ENCODE results near the gene AKAP8L. TPM values are rescaled to one million over a fixed set of nuclear protein-coding genes. Genes with fewer than 3 reads are reported as not detected.

The AKAP8L gene
- total RNA-seq, 1 donor from 2014 or later = 163 TPM

- Mint-ChIP-seq H3K27me3 (ENCODE audit: low read depth) (peaks cover 87% of the 10 kb centered on the region), H3K4me1 (peaks cover 11% of the 10 kb centered on the region), H3K4me3 (no peak overlapping the region)
Measured at GRCh38 chr19:15455996-15456395, 37.2 kb upstream of the AKAP8L start.

GRCh38 chr19:15453906-15454860, 35.4 kb upstream of the AKAP8L start:
- Mint-ChIP-seq H3K9me3 (peaks cover 3% of the 10 kb centered on the region), H3K36me3 (ENCODE audit: low read depth) (no peaks in the 10 kb centered on the region), H3K27me3 (ENCODE audit: low read depth) (peaks cover 73% of the 10 kb centered on the region), H3K4me1 (peaks cover 17% of the 10 kb centered on the region), H3K4me3 (peak overlapping the region; percentile 57), H3K27ac (ENCODE audit: unreplicated experiment) (no peak overlapping the region)
- TF ChIP-seq CTCF (conservative IDR thresholded peaks at IDR 0.05) = no peak
- no peak for DNase-seq (ENCODE audit: low read depth, low spot score)

More at GRCh38 chr19:15455996-15456395, 37.2 kb upstream of the AKAP8L start:
- no peak for TF ChIP-seq CTCF (conservative IDR thresholded peaks at IDR 0.05)
- no peak for DNase-seq (ENCODE audit: low read depth, low spot score)
- peaks cover 2% of the 10 kb centered on the region for H3K36me3 Mint-ChIP-seq (ENCODE audit: low read depth)
- no peak overlapping the region for H3K27ac Mint-ChIP-seq (ENCODE audit: unreplicated experiment)
- H3K9me3 Mint-ChIP-seq = no peaks in the 10 kb centered on the region

GRCh38 chr19:15453091-15453578, 34.3 kb upstream of the AKAP8L start:
- H3K27me3 Mint-ChIP-seq (ENCODE audit: low read depth) = peaks cover 65% of the 10 kb centered on the region
- H3K36me3 Mint-ChIP-seq (ENCODE audit: low read depth) = no peaks in the 10 kb centered on the region
- peaks cover 3% of the 10 kb centered on the region for H3K9me3 Mint-ChIP-seq
- no peak for DNase-seq (ENCODE audit: low read depth, low spot score)
- peaks cover 24% of the 10 kb centered on the region for H3K4me1 Mint-ChIP-seq
- H3K27ac Mint-ChIP-seq (ENCODE audit: unreplicated experiment) = no peak overlapping the region
- peak; percentile 29 for TF ChIP-seq CTCF (conservative IDR thresholded peaks at IDR 0.05)
- H3K4me3 Mint-ChIP-seq = peak overlapping the region; percentile 71

GRCh38 chr19:15452111-15453047, 33.6 kb upstream of the AKAP8L start:
- Mint-ChIP-seq H3K4me1 (peaks cover 24% of the 10 kb centered on the region), H3K9me3 (peaks cover 3% of the 10 kb centered on the region), H3K27me3 (ENCODE audit: low read depth) (peaks cover 60% of the 10 kb centered on the region), H3K27ac (ENCODE audit: unreplicated experiment) (no peak overlapping the region), H3K36me3 (ENCODE audit: low read depth) (peaks cover 1% of the 10 kb centered on the region), H3K4me3 (peak overlapping the region; percentile 79)
- TF ChIP-seq CTCF (conservative IDR thresholded peaks at IDR 0.05) = no peak
- DNase-seq (ENCODE audit: low read depth, low spot score) = peak; percentile 65

- no peak for DNase-seq (ENCODE audit: low read depth, low spot score)
- Mint-ChIP-seq H3K9me3 (peaks cover 3% of the 10 kb centered on the region), H3K27me3 (ENCODE audit: low read depth) (peaks cover 43% of the 10 kb centered on the region), H3K27ac (ENCODE audit: unreplicated experiment) (peak overlapping the region; percentile 80), H3K4me1 (peaks cover 24% of the 10 kb centered on the region), H3K36me3 (ENCODE audit: low read depth) (peaks cover 3% of the 10 kb centered on the region), H3K4me3 (peak overlapping the region; percentile 92)
- no peak for TF ChIP-seq CTCF (conservative IDR thresholded peaks at IDR 0.05)
Measured at GRCh38 chr19:15450528-15450890, 31.7 kb upstream of the AKAP8L start.
